H1 (cell line): ENCODE data around the gene SND1. TPM values are rescaled to one million over a fixed set of nuclear protein-coding genes. Genes with fewer than 3 reads are reported as not detected.

Source experiments
- CTCF ChIA-PET: fragments of 300-600 bp; sonication (Branson Sonifier 250); formaldehyde crosslinking; loops from one replicate; lab custom pipeline; 2021; ENCODE audit not compliant: partially characterized antibody; lab: Charles Lee
- POLR2A ChIA-PET: fragments of 300-600 bp; sonication (Branson Sonifier 250); formaldehyde crosslinking; loops from one replicate; lab custom pipeline; 2021; ENCODE audit warnings: inconsistent platforms; ENCODE audit not compliant: partially characterized antibody; lab: Charles Lee
- DNase-seq, 2 experiments: peaks; one replicate each; pipeline versions ENCODE4 v3.0.0 to v3.0.0-alpha.2; 2010 to 2022; ENCODE audit warnings: low spot score in 2 of 2, low read depth in 1 of 2, mixed read lengths in 1 of 2
- FAIRE-seq: peaks from 2 replicates; lab custom pipeline; 2011; peaks lifted over from hg19 to GRCh38; lab: Jason Lieb, UNC
- H2AFZ ChIP-seq: 2 replicates; pipeline ENCODE4 v1.8.1; 2012; ENCODE audit warnings: low read length, inconsistent platforms
- H2AK5ac ChIP-seq: 2 replicates; pipeline ENCODE4 v1.6.1; 2013; ENCODE audit warnings: low read depth, low read length
- H2BK120ac ChIP-seq: replicated peaks from 2 replicates; pipeline ENCODE3; 2013; ENCODE audit warnings: low read depth, low read length, inconsistent platforms
- H2BK12ac ChIP-seq: 2 replicates; pipeline ENCODE4 v1.6.1; 2013; ENCODE audit warnings: low read depth, low read length
- H2BK15ac ChIP-seq: 2 replicates; pipeline ENCODE4 v1.6.1; 2013; ENCODE audit warnings: low read length
- H2BK20ac ChIP-seq: 2 replicates; pipeline ENCODE4 v1.6.1; 2013; ENCODE audit warnings: low read length
- H2BK5ac ChIP-seq: 2 replicates; pipeline ENCODE4 v1.6.1; 2013; ENCODE audit warnings: low read depth, low read length
- H3K14ac ChIP-seq: 2 replicates; pipeline ENCODE4 v1.6.1; 2013; ENCODE audit warnings: inconsistent platforms; ENCODE audit not compliant: insufficient read length
- H3K18ac ChIP-seq: 2 replicates; pipeline ENCODE4 v1.6.1; 2013; ENCODE audit warnings: low read length; ENCODE audit errors: extremely low read depth
- H3K23ac ChIP-seq: 2 replicates; pipeline ENCODE4 v1.6.1; 2013; ENCODE audit warnings: inconsistent platforms; ENCODE audit not compliant: insufficient read length
- H3K23me2 ChIP-seq: 2 replicates; pipeline ENCODE4 v1.6.1; 2013; ENCODE audit warnings: low read depth, low read length
- H3K27ac ChIP-seq: 2 replicates; pipeline ENCODE4 v1.6.1; 2011; ENCODE audit warnings: low read depth, low read length, inconsistent platforms
- H3K27me3 ChIP-seq, 4 experiments: replicated peaks in 1 of 4; 1 replicate in 1 of 4; 2 replicates in 3 of 4; pipeline versions ENCODE4 v1.6.1 to v1.8.1; 2011 to 2013; ENCODE audit warnings: low read length in 3 of 4, mild to moderate bottlenecking in 3 of 4, inconsistent platforms in 2 of 4, mixed read lengths in 2 of 4, moderate library complexity in 1 of 4; ENCODE audit not compliant: control insufficient read depth in 3 of 4, insufficient read depth in 3 of 4; ENCODE audit errors: extremely low read depth in 1 of 4
- H3K36me3 ChIP-seq, 4 experiments: 2 replicates each; pipeline versions ENCODE4 v1.6.1 to v1.8.1; 2011 to 2013; ENCODE audit warnings: mild to moderate bottlenecking in 4 of 4, low read length in 3 of 4, moderate library complexity in 2 of 4, control low read depth in 1 of 4, inconsistent platforms in 1 of 4; ENCODE audit not compliant: insufficient read depth in 4 of 4, control insufficient read depth in 2 of 4
- H3K4ac ChIP-seq: replicated peaks from 2 replicates; pipeline ENCODE3; 2013; ENCODE audit warnings: low read length, low read depth, mixed read lengths, inconsistent platforms; ENCODE audit not compliant: insufficient read length
- H3K4me1 ChIP-seq, 4 experiments: replicated peaks in 1 of 4; 1 replicate in 1 of 4; 2 replicates in 3 of 4; pipeline versions ENCODE4 v1.6.1 to v1.8.1; 2011 to 2013; ENCODE audit warnings: low read length in 3 of 4, inconsistent platforms in 2 of 4, mixed read lengths in 1 of 4; ENCODE audit not compliant: insufficient read depth in 4 of 4, control insufficient read depth in 3 of 4
- H3K4me2 ChIP-seq, 2 experiments: 2 replicates each; pipeline versions ENCODE4 v1.6.1 to v1.8.1; 2011 to 2013; ENCODE audit warnings: low read depth in 2 of 2, low read length in 2 of 2, control low read depth in 1 of 2, inconsistent platforms in 1 of 2, mild to moderate bottlenecking in 1 of 2; ENCODE audit not compliant: insufficient read depth in 1 of 2
- H3K4me3 ChIP-seq, 4 experiments: fragments of 200-600, 300-600 bp in 1 of 4; sonication (generic), shearing (Covaris generic), sonication (Bioruptor Twin) in 1 of 4; 2 replicates each; pipeline versions ENCODE4 v1.5.1 to v1.8.1; 2011 to 2016; ENCODE audit warnings: low read length in 4 of 4, low read depth in 3 of 4, control low read depth in 2 of 4, inconsistent platforms in 2 of 4, mild to moderate bottlenecking in 2 of 4, mixed read lengths in 1 of 4, moderate library complexity in 1 of 4; ENCODE audit not compliant: insufficient read depth in 2 of 4; ENCODE audit errors: extremely low read depth in 1 of 4
- H3K56ac ChIP-seq: replicated peaks from 2 replicates; pipeline ENCODE3; 2013; ENCODE audit warnings: low read depth, mild to moderate bottlenecking, mixed read lengths, low read length, inconsistent platforms; ENCODE audit not compliant: insufficient read length
- H3K79me1 ChIP-seq: 2 replicates; pipeline ENCODE4 v1.6.1; 2013; ENCODE audit warnings: low read depth, low read length, control low read depth
- H3K79me2 ChIP-seq, 2 experiments: 2 replicates each; pipeline versions ENCODE4 v1.6.1 to v1.8.1; 2012 to 2013; ENCODE audit warnings: low read length in 2 of 2, mild to moderate bottlenecking in 2 of 2, inconsistent platforms in 1 of 2; ENCODE audit not compliant: insufficient read depth in 2 of 2, control insufficient read depth in 1 of 2
- H3K9ac ChIP-seq, 4 experiments: replicated peaks in 1 of 4; 1 replicate in 1 of 4; 2 replicates in 3 of 4; pipeline versions ENCODE4 v1.6.1 to v1.8.1; 2011 to 2013; ENCODE audit warnings: low read depth in 3 of 4, low read length in 3 of 4, control low read depth in 2 of 4, mild to moderate bottlenecking in 2 of 4, moderate library complexity in 2 of 4, inconsistent platforms in 1 of 4; ENCODE audit errors: extremely low read depth in 1 of 4
- H3K9me3 ChIP-seq, 2 experiments: 2 replicates each; pipeline versions ENCODE4 v1.6.1 to v1.8.1; 2012 to 2013; ENCODE audit warnings: mild to moderate bottlenecking in 2 of 2, moderate library complexity in 2 of 2, control low read depth in 1 of 2, inconsistent platforms in 1 of 2, low read depth in 1 of 2, low read length in 1 of 2, mixed read lengths in 1 of 2; ENCODE audit not compliant: insufficient read depth in 2 of 2
- H4K20me1 ChIP-seq, 2 experiments: replicated peaks in 1 of 2; 2 replicates each; pipeline versions ENCODE3 to v1.8.1; 2011 to 2013; ENCODE audit warnings: inconsistent platforms in 2 of 2, low read length in 2 of 2, mild to moderate bottlenecking in 1 of 2; ENCODE audit not compliant: insufficient read depth in 2 of 2, control insufficient read depth in 1 of 2
- H4K5ac ChIP-seq: 2 replicates; pipeline ENCODE4 v1.6.1; 2013; ENCODE audit warnings: low read length, low read depth, mixed read lengths, inconsistent platforms; ENCODE audit not compliant: insufficient read length
- H4K8ac ChIP-seq: 2 replicates; pipeline ENCODE4 v1.8.0; 2013; ENCODE audit warnings: mild to moderate bottlenecking, moderate library complexity, low read length, inconsistent platforms; ENCODE audit not compliant: insufficient read depth; ENCODE audit errors: extremely low read depth
- H4K91ac ChIP-seq: replicated peaks from 2 replicates; pipeline ENCODE3; 2013; ENCODE audit warnings: low read length, mixed read lengths, inconsistent platforms; ENCODE audit not compliant: insufficient read length
- EP300 ChIP-seq, 2 experiments: IDR thresholded peaks; 1 replicate in 1 of 2; 2 replicates in 1 of 2; pipeline ENCODE4 v1.6.1; 2011 to 2012; ENCODE audit warnings: low read depth in 2 of 2, low read length in 2 of 2, mild to moderate bottlenecking in 2 of 2, borderline replicate concordance in 1 of 2, inconsistent platforms in 1 of 2, moderate library complexity in 1 of 2
- EZH2 ChIP-seq: fragments of 200-600 bp; sonication (generic); IDR thresholded peaks from 2 replicates; pipeline ENCODE4 v1.7.1; 2012; ENCODE audit warnings: low read depth, mild to moderate bottlenecking, moderate library complexity, low read length, inconsistent platforms; ENCODE audit not compliant: severe bottlenecking
- HDAC2 ChIP-seq, 2 experiments: fragments of 300-600 bp in 1 of 2; sonication (generic) in 1 of 2; IDR thresholded peaks; 2 replicates each; pipeline ENCODE4 v1.6.1; 2011 to 2012; ENCODE audit warnings: low read depth in 2 of 2, low read length in 2 of 2, mild to moderate bottlenecking in 2 of 2, moderate library complexity in 2 of 2, borderline replicate concordance in 1 of 2, inconsistent platforms in 1 of 2
- JUND ChIP-seq: IDR thresholded peaks from 2 replicates; pipeline ENCODE4 v1.6.1; 2011; ENCODE audit warnings: mild to moderate bottlenecking, improper control_type of control experiment, low read length
- KDM5A ChIP-seq: fragments of 200-600 bp; IDR thresholded peaks from 2 replicates; pipeline ENCODE4 v1.7.1; 2012; ENCODE audit warnings: mild to moderate bottlenecking, low read length, inconsistent platforms, mixed read lengths
- NRF1 ChIP-seq: IDR thresholded peaks from 2 replicates; pipeline ENCODE4 v1.6.1; 2011; ENCODE audit warnings: mild to moderate bottlenecking, low read depth, low read length, improper control_type of control experiment
- POLR2AphosphoS5 ChIP-seq: IDR thresholded peaks from 2 replicates; pipeline ENCODE4 v1.6.1; 2011; ENCODE audit warnings: low read depth, low read length
- RBBP5 ChIP-seq: IDR thresholded peaks from 2 replicates; pipeline ENCODE4 v1.7.1; 2012; ENCODE audit warnings: low read depth, mild to moderate bottlenecking, inconsistent platforms, low read length, moderate library complexity, borderline replicate concordance
- SAP30 ChIP-seq: fragments of 300-600 bp; sonication (generic); IDR thresholded peaks from 2 replicates; pipeline ENCODE4 v1.7.1; 2012; ENCODE audit warnings: low read length, moderate library complexity, mild to moderate bottlenecking, inconsistent platforms; ENCODE audit not compliant: insufficient read depth, insufficient replicate concordance
- SIN3A ChIP-seq, 2 experiments: IDR thresholded peaks in 1 of 2; conservative IDR thresholded peaks in 1 of 2; 2 replicates each; pipeline ENCODE4 v1.6.1; 2011 to 2012; ENCODE audit warnings: low read length in 2 of 2, improper control_type of control experiment in 1 of 2, low read depth in 1 of 2, mild to moderate bottlenecking in 1 of 2
- SIRT6 ChIP-seq: IDR thresholded peaks from one replicate; pipeline ENCODE4 v1.7.1; 2012; ENCODE audit warnings: low read length, inconsistent platforms
- SUZ12 ChIP-seq: fragments of 200-600 bp; sonication (generic); IDR thresholded peaks from 2 replicates; pipeline ENCODE4 v1.6.1; 2012; ENCODE audit warnings: mild to moderate bottlenecking, inconsistent platforms, low read length, moderate library complexity, mixed read lengths
- TBP ChIP-seq: IDR thresholded peaks from 2 replicates; pipeline ENCODE4 v1.6.1; 2011; ENCODE audit warnings: low read depth, low read length, improper control_type of control experiment
- TCF12 ChIP-seq: IDR thresholded peaks from 2 replicates; pipeline ENCODE4 v1.6.1; 2011; ENCODE audit warnings: low read depth, mild to moderate bottlenecking, low read length
- WGBS, 2 experiments: shearing (Covaris generic) in 1 of 2; methylation state at CpG; one replicate each; pipeline versions ENCODE4 v1.1.6 to v1.1.7; 2013 to 2015; ENCODE audit warnings: low lambda C conversion rate in 2 of 2, mixed read lengths in 2 of 2, inconsistent platforms in 1 of 2, low coverage in 1 of 2, missing lambda C conversion rate in 1 of 2; ENCODE audit not compliant: insufficient replicate concordance in 2 of 2, insufficient coverage in 1 of 2, insufficient read length in 1 of 2; ENCODE audit errors: extremely low coverage in 1 of 2, missing lambda C conversion rate in 1 of 2; 5-methylcytosine and 5-hydroxymethylcytosine counted together
- polyA plus RNA-seq, 7 experiments: library from polyadenylated mRNA; depleted of rRNA in 3 of 7; stranded (reverse) in 5 of 7; unstranded in 2 of 7; fragments of >200 nt in 5 of 7; fragments of 200-250 nt in 2 of 7; gene quantifications; 1 replicate in 5 of 7; 2 replicates in 1 of 7; 4 replicates in 1 of 7; pipeline versions ENCODE4 v1.2.1 to v1.2.3, GENCODE V29; 2011 to 2013; ENCODE audit warnings: missing spikeins in 2 of 7, mixed read lengths in 2 of 7
- total RNA-seq: library from RNA; stranded (reverse); fragmentation: NEBNext Ultra II Directional; extraction: Animal tissue kit (Norgen Biotek cat#: 25700); gene quantifications from 2 replicates; pipeline ENCODE4 v1.2.1, GENCODE V29; 2021

Gene SND1
- total and polyA plus RNA-seq, 2 of the 8 experiments (the other 6 are each of a cell fraction or from before 2014, with no cell fraction given): 122 to 290 TPM

GRCh38 chr7:128008744-128009143 is 356.8 kb downstream of the SND1 start:
- H3K4me3 ChIP-seq: no peak overlapping the region
- H4K5ac ChIP-seq: no peak overlapping the region
- WGBS, 2 experiments: 73% methylated on average over 2 of the region's 2 CpGs; no CpG with 5 or more reads in 1 of the 2 experiments
- FAIRE-seq (no peak), DNase-seq (no peak)
- H4K91ac ChIP-seq: no peak overlapping the region
- H3K79me2 ChIP-seq: no peaks in the 10 kb centered on the region
- CTCF ChIA-PET: interaction anchor here (0.6 to 4.2 kb wide), 11 partner anchors 9 to 771 kb away, joined by 3 to 24 read pairs (median 3); no protein-coding TSS in a partner anchor
- peaks cover 2 to 8% of the 10 kb centered on the region in 2 experiments for H4K20me1 ChIP-seq
- H2BK5ac ChIP-seq: no peak overlapping the region
- no peaks in the 10 kb centered on the region for H3K9me3 ChIP-seq
- no peak overlapping the region for H3K56ac ChIP-seq
- no peak overlapping the region for H3K9ac ChIP-seq
- H3K79me1 ChIP-seq: no peaks in the 10 kb centered on the region; the same call in 1 of the 2 replicates
- no peak overlapping the region for H2BK120ac ChIP-seq
- no peak overlapping the region for H2BK15ac ChIP-seq
- no peak overlapping the region for H2AFZ ChIP-seq
- no peak overlapping the region for H3K23ac ChIP-seq
- no peak overlapping the region for H2BK20ac ChIP-seq
- no peaks in the 10 kb centered on the region for H3K36me3 ChIP-seq
- H3K23me2 ChIP-seq: no peaks in the 10 kb centered on the region
- POLR2A ChIA-PET: interaction anchor here (0.6 kb wide), 1 partner anchor 135 kb away, joined by 3 read pairs; no protein-coding TSS in a partner anchor
- H3K14ac ChIP-seq: no peak overlapping the region
- H3K18ac ChIP-seq: no peak overlapping the region
- H3K4me1 ChIP-seq: peaks cover 4 to 8% (median 6%) of the 10 kb centered on the region in 4 experiments; a peak in 5 of 7 replicates
- no peaks in the 10 kb centered on the region for H3K27me3 ChIP-seq
- no peak overlapping the region for H3K4me2 ChIP-seq
- H3K27ac ChIP-seq: no peak overlapping the region
- H2AK5ac ChIP-seq: no peak overlapping the region
- H4K8ac ChIP-seq: no peak overlapping the region
- H3K4ac ChIP-seq: no peak overlapping the region
- H2BK12ac ChIP-seq: no peak overlapping the region
- TF ChIP-seq EP300 (IDR thresholded peaks at IDR 0.05; ENCODE audit: borderline replicate concordance in 1 of 2, low read depth in 2 of 2, low read length in 2 of 2) (no peak), TBP (no peak), KDM5A (no peak), EZH2 (no peak), SAP30 (no peak), JUND (no peak), SIRT6 (no peak), TCF12 (no peak), SUZ12 (no peak), HDAC2 (IDR thresholded peaks at IDR 0.05; ENCODE audit: borderline replicate concordance in 1 of 2, low read depth in 2 of 2, low read length in 2 of 2) (no peak), NRF1 (no peak), RBBP5 (no peak), POLR2AphosphoS5 (no peak), SIN3A (conservative IDR thresholded peaks at IDR 0.05 in 1 of 2, IDR thresholded peaks at IDR 0.05 in 1 of 2; ENCODE audit: low read depth in 1 of 2, low read length in 2 of 2) (no peak)
